ENCODE results near the gene HACD3.

GRCh38 chr15:65561934-65562333 is 31.7 kb downstream of the HACD3 start:
- TF ChIP-seq EP300 (IDR thresholded peaks at IDR 0.05; ENCODE audit: borderline replicate concordance) (no peak), NFIC (IDR thresholded peaks at IDR 0.05) (no peak)
